GM19193 (cell line): ENCODE measurements around the gene PARP16.

Source experiments
- POLR2A ChIP-seq: IDR thresholded peaks from 4 replicates; pipeline ENCODE4 v1.6.1; 2011; ENCODE audit not compliant: insufficient read depth, insufficient read length; ENCODE audit errors: extremely low read depth

Gene PARP16

DNA sequence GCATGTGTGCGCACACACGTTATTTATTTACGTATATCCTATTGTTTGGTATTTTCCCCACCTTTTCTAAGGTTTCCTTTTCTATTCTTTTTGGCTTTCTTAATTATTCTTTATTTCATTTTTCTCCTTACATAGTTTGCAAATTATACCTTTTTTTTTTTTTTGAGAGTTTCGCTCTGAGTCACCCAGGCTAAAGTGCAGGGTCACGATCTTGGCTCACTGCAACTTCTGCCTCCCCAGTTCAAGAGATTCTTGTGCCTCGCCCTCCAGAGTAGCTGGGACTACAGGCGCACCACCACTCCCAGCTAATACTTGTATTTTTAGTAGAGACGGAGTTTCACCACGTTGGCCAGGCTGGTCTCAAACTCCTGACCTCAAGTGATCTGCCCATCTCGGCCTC, 55.4 kb downstream of the PARP16 start:
- TF ChIP-seq POLR2A = no peak

DNA sequence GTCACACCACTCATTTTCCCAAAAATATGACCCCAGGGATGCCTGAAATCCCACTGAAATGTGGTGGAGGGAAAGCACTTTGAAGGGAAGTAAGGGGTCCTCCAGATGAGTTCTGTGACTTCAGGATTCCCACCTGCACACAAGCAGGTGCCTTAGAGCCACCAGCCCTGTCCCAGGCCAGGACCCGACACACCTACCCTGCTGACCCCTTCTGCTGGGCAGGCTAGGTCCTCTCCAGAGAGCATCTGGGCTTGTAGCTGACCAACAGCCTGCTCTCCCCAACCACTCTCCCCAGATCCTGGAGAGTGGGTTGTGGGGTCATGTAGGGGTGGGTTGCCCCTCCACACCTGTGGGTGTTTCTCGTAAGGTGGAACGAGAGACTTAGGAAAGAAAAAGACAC, 60.5 kb downstream of the PARP16 start:
- TF ChIP-seq POLR2A = no peak

DNA sequence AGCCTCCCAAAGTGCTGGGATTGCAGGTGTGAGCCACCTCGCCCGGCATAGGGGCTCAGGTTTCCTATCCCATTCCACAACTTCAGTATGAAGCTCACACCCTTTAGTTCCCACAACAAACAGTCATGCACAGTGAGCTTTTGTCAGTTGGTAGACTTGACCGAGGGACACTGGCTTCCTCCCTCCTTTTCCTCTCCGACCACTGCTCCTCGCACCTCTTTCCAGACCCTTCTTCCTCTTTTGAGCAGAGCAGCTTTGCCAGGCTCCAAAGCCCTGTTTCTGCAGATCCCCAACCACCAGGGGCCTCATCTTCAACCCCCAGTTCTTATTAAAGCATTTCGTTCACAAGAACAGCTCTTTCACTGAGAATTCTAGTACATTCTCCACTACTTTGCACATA, 62.7 kb downstream of the PARP16 start:
- TF ChIP-seq POLR2A = no peak

DNA sequence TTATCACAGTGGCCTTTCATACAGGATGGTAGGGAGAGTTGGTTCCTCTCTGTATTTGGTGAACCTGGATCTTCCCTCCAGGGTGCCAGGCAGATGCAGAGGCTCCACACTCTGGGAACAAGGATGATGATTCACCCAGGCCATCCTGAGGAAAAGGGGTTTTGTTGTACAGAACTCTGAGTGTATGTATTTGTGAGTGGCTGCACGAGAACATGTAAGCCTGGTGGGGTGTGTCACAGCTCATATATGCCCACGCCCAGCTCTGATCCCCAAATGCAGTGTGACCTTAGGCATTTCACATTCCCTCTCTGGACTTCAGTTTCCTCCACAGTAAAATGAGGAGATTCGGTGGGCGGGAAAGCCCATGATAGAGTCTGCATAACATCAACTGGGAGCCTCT, 63.8 kb downstream of the PARP16 start:
- no peak for TF ChIP-seq POLR2A

DNA sequence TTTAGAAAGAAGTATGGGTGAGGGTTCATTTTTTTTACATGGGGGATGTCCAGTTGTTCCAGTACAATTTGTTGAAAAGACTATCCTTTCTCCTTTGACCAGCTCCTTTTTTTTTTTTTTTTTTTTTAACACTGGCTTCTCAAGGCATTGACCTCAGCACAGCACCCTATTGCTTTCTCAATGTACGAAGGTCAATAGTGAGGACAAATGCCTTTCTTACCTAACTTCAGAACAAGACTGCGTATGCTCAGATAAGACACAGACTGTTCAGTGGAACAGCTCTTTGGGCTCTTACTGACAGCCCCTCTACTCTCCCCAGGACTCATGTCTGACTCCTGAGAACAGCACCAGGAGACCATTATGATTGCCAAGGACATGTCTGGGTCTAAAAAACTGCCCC, 65.0 kb downstream of the PARP16 start:
- TF ChIP-seq POLR2A = no peak

DNA sequence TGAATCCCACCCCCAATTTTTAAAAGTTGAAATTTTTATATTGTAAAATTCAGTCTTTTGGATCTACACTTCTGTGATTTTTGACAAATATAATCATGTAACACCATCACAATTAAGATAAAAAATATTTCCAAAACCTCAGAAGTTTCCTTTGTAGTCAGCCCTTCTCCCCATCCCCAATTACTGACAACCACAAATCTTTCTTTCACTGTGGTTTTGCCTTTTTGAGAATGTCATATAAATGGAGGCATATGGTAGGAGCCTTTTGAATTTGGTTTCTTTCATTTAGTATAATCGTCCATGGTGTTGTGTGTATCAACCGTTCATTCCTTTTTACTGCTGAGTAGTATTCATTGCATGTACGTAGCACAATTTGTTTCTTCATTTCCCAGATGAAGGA, 67.5 kb downstream of the PARP16 start:
- no peak for TF ChIP-seq POLR2A

DNA sequence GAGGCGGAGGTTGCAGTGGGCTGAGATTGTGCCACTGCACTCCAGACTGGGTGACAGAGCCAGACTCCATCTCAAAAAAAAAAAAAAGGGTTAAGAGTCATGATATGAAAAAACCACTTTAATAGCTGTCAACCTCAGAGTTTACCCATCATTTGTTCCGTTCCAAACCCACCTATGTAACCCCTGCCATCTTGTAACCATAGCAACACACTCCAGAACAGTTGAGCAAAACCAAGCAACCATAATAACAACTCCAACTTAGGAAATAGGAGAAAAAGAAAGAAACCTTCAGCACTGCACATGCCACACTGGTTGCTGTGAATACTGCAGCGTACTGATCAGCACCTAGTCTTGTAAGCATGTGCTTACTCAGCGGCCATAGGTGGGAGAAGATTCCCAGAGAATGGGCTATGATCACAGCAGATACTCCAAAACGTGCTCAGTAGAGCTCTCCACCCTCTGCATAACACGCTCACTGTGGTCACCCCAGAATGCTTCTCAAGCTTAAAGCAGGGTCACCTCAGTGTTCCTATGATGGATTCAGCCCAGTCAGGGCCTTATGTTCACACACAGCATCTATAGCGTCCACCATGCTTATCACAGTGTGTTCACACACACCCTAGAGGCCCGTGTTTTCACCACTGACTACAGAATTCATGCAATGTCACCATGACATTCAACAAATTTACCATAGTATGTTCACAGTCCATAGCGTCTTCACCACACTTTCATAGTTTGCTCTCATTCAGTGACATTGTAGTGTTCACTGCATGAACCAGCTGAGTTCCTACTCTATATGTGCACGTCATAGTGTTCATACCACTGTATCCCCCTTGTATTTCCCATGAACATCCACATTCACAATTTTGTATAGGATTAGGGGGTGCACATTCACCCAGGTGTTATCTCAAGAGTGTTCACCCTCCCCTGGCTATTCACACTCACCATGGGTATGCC, 68.9 kb downstream of the PARP16 start:
- no peak for TF ChIP-seq POLR2A

DNA sequence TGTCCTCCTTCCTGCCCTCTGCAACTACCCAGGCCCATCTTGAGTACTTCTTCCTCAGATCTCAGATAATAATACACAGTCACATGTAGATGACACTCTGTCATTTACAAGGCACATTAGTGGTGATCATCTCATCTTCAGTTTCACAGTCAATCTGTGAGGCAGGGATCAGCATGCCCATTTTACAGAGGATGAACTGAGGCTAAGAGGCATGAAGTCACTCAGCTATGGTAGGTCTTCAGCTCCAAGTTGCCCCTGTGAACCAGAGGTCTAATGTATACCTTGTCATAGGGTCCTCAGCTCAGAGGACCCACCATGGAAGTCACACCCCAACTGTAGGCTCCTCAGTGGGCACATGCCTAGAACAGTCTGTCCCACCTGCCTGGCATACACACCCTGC, 71.2 kb downstream of the PARP16 start:
- no peak for TF ChIP-seq POLR2A

DNA sequence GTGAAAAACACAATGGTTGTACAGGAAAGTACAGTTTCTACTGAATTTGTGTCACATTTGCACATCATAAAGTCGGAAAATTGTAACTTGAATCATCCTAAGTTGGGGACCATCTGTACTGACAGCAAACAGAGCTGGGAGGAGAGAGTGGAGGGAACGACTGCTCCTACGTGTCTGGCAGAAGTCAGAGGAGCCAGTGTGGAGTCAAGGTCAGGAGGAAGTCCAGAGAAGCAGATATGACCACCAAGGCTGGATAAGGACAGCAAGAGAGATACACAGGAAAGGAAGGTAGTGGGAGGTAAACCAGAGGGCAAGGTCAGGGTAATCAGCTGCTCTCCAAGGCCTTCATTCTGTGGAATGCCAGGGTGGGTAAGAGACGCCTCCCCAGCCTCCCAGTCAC, 72.7 kb downstream of the PARP16 start:
- no peak for TF ChIP-seq POLR2A

DNA sequence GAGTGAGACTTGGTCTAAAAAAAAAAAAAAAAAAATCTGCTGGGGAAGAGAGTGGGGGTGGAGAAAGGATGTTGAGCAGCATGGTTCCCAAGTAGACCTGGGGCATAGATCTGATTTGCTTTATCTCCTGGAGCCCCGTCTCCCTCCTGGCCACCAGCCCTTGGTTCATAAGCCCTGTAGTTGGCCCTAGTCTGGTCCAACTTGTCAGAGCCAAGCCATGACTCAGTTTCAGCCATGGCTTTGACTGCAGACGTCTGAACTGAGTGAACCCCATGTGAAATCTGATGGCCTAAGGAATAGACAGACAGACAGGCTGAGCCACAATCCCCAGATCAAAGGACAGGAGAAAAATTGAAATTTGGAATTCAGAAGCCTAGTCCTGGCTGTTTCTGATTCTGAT, 73.4 kb downstream of the PARP16 start:
- TF ChIP-seq POLR2A = no peak

DNA sequence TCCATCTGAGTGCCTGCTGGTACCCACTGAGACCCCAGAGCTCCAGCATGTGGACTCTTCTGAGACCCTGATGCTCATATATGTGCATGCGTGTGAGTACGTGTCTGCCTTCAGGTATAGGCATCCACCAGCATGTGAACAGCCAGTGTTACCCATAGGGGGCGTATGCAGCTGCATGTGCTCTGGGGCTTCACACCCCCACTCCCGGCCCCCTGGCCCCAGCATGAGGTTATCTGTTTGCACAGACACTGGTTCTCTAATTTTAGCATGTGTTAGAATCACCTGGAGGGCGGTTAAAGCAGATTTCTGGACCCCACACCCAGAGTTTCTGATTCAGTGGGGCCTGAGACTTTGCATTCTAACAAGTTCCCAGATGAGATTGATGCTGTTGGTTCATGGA, 74.6 kb downstream of the PARP16 start:
- no peak for TF ChIP-seq POLR2A

DNA sequence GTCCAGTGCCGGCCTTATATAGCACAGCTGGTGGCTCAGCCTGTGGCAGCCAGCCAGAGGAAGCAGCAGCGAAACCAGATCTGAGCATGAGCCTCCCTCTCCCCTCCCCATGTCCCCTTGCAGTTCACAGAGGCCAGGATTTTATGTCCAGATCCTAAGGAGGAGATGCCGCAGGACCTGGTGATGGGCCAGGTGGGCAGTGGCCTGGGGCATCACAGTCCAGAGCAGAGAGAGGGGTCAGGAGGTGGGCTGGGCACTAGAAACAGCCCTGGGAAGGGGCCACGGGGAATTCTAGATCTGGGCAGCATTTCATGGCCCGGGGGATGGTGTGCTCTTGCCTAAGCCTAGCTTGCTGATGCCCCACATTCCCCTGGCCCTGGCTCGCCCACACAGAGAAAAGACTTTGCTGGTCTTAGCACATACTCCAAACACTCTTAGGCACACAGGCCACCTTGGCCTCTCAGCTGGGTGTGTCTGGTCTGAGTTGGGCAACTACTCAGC, 75.2 kb downstream of the PARP16 start:
- TF ChIP-seq POLR2A = no peak

DNA sequence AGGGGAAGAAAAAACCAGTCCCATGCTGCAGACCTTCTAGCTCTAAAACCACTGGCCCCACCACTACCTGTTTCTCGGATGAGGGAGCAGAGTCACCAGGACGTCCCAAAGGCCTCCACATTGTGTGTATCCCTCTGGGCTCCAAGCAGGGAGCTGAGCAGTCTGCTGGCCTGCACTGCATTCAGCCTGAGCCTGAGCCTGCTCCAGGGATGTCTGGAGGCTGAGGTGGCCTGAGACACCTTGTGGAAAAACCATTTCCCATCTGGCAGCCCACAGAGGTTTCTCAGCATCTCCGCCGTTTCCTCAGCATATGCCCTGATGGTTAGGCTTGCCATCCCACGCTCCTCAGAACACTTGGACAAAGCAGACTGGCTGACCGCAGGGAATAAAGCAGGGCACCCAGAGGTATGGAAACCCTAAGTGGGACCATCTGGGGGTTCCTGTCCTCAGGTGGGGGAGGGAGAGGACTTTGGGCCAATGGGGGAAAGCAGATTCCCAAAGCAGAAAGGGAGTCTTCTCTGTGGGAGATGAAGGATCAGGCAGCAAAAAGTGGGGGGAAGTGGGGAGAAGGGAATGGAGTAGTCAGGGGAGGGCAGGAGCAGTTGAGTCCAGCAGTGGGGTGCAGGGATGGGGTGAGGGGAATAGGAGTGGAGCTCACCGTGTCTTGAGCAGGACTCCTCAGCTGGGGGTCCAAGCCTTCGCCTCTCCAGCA, 75.8 kb downstream of the PARP16 start, which contains the start of gene CILP:
Gene CILP (minus strand): TSS at position 704 of the 712 bp plus-strand sequence. CDS start 1,718 bp downstream, outside the sequence.
- no peak for TF ChIP-seq POLR2A

DNA sequence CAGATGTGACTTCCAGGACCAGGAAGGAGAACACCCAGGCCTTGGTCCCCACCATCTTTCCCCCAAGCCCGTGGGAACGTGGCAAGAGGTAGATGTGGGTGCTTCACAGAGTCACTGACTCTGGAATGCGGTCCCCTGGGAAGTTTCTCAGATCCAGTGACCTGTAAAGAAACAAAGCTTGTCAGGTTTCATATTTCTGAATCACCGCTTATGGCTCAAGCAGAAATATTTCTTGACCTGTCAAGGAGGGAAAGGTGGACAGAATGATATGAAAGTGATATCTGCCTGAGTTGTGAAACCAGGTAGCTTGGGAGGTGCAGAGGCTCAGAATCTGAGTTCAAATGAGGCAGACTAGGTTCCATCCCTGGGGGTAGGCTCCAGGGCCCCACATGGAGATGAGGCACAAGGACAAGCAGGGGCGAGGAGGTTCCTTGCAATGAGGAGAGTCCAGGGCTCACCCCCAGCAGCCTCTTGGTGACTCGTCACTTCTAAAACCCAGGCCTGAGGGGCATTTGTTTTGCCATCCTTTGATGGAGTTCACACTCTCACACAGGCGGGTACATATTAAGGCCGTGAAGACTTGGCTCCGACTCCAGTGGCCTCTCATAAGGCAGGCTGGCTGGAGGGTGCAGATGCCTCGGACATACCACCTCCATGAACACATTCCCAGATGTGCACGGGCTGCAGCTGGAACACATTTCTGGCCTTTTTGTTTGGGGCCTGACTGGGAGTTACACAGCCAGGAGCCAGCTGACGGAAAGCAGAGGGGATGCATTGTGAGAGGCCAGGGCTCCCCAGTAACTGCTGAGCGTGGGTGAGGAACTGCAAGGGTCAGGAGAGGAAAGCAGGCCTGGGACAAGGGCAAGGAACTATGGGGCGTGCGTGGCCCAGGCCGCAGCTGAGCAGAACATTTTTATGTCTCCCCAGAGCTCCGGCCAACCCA, 76.7 kb downstream of the PARP16 start:
- no peak for TF ChIP-seq POLR2A
